ENCODE data around the gene NIPAL1.

NIPAL1 gene

DNA sequence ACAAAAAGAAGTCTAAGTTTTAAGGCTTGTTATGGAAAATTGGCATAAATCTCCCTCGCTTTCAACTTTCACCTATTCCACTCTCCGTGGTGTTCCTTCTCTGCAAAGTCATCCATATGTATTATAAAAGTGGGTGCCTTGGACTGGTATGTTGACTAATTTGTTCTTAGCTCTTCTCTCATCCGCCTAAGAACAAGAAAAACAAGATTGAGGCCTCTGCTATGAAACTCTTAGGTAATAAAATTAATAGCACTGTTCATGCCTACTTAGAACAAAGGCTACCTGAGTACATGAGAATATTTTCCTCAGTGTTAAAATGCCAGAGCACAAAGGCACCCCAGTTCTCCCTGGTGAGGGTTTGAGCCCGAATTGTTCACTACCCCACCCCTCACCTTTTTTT, 1.4 kb upstream of the NIPAL1 start:
- H4K20me1 ChIP-seq (ENCODE audit: insufficient read depth, low read length): no peaks in the 10 kb centered on the region
- H3K9me3 ChIP-seq (ENCODE audit: insufficient read depth, low read length, severe bottlenecking): no peaks in the 10 kb centered on the region
- DNase-seq (no peak), ATAC-seq (ENCODE audit: insufficient read depth, low read depth) (no peak)
- H3K79me2 ChIP-seq (ENCODE audit: insufficient read depth, low read length): no peaks in the 10 kb centered on the region
- H2AFZ ChIP-seq (ENCODE audit: low read depth, low read length): no peak overlapping the region
- H3K27me3 ChIP-seq (ENCODE audit: insufficient read depth, low read length, poor library complexity): no peaks in the 10 kb centered on the region
- no peak overlapping the region for H3K4me2 ChIP-seq (ENCODE audit: insufficient read depth, low read length)
- TF ChIP-seq, protein P1, sequence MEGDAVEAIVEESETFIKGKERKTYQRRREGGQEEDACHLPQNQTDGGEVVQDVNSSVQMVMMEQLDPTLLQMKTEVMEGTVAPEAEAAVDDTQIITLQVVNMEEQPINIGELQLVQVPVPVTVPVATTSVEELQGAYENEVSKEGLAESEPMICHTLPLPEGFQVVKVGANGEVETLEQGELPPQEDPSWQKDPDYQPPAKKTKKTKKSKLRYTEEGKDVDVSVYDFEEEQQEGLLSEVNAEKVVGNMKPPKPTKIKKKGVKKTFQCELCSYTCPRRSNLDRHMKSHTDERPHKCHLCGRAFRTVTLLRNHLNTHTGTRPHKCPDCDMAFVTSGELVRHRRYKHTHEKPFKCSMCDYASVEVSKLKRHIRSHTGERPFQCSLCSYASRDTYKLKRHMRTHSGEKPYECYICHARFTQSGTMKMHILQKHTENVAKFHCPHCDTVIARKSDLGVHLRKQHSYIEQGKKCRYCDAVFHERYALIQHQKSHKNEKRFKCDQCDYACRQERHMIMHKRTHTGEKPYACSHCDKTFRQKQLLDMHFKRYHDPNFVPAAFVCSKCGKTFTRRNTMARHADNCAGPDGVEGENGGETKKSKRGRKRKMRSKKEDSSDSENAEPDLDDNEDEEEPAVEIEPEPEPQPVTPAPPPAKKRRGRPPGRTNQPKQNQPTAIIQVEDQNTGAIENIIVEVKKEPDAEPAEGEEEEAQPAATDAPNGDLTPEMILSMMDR (IDR thresholded peaks at IDR 0.05; ENCODE audit: borderline replicate concordance, extremely low read depth, low read length, poor library complexity, severe bottlenecking): no peak
- no peak for TF ChIP-seq EZH2 (IDR thresholded peaks at IDR 0.05; ENCODE audit: borderline replicate concordance, low read depth, low read length, severe bottlenecking)
- no peaks in the 10 kb centered on the region for H3K36me3 ChIP-seq (ENCODE audit: insufficient read depth, low read length)
- no peaks in the 10 kb centered on the region for H3K4me1 ChIP-seq (ENCODE audit: insufficient read depth, low read length)
- H3K9ac ChIP-seq (ENCODE audit: low read depth, low read length): no peak overlapping the region
- no peak overlapping the region for H3K27ac ChIP-seq (ENCODE audit: low read length)
- no peak overlapping the region for H3K4me3 ChIP-seq (ENCODE audit: low read depth in 1 of 2, low read length in 2 of 2)

DNA sequence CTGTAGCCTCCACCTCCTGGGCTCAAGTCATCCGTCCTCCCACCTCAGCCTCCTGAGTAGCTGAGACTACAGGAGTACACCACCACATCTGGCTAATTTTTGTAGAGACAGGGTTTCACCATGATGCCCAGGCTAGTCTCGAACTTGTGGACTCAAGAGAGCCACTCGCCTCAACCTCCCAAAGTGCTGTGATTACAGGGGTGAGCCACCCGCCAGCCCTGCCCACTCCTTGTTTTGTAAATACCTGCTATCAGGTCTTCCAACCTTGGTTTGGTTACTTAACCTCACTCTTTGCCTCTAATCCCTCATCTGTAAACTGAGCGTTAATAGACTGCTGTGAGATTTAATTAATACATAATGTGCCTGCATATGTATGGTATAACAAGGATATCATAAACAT, 894 bp upstream of the NIPAL1 start:
- H4K20me1 ChIP-seq (ENCODE audit: insufficient read depth, low read length): no peaks in the 10 kb centered on the region
- no peaks in the 10 kb centered on the region for H3K27me3 ChIP-seq (ENCODE audit: insufficient read depth, low read length, poor library complexity)
- H3K9me3 ChIP-seq (ENCODE audit: insufficient read depth, low read length, severe bottlenecking): no peaks in the 10 kb centered on the region
- H3K4me2 ChIP-seq (ENCODE audit: insufficient read depth, low read length): no peak overlapping the region
- H3K4me1 ChIP-seq (ENCODE audit: insufficient read depth, low read length): no peaks in the 10 kb centered on the region
- no peaks in the 10 kb centered on the region for H3K36me3 ChIP-seq (ENCODE audit: insufficient read depth, low read length)
- no peaks in the 10 kb centered on the region for H3K79me2 ChIP-seq (ENCODE audit: insufficient read depth, low read length)
- DNase-seq: no peak
- no peak overlapping the region for H3K4me3 ChIP-seq (ENCODE audit: low read depth in 1 of 2, low read length in 2 of 2)
- TF ChIP-seq, protein P1 (IDR thresholded peaks at IDR 0.05; ENCODE audit: borderline replicate concordance, extremely low read depth, low read length, poor library complexity, severe bottlenecking): no peak
- TF ChIP-seq EZH2 (IDR thresholded peaks at IDR 0.05; ENCODE audit: borderline replicate concordance, low read depth, low read length, severe bottlenecking): no peak
- no peak overlapping the region for H3K27ac ChIP-seq (ENCODE audit: low read length)
- no peak for ATAC-seq (ENCODE audit: insufficient read depth, low read depth)
- no peak overlapping the region for H2AFZ ChIP-seq (ENCODE audit: low read depth, low read length)
- H3K9ac ChIP-seq (ENCODE audit: low read depth, low read length): no peak overlapping the region

GRCh38 chr4:48017108-48017571, 568 bp downstream of the NIPAL1 start:
- TF ChIP-seq, protein P1 (IDR thresholded peaks at IDR 0.05; ENCODE audit: borderline replicate concordance, extremely low read depth, low read length, poor library complexity, severe bottlenecking): no peak
- TF ChIP-seq EZH2 (IDR thresholded peaks at IDR 0.05; ENCODE audit: borderline replicate concordance, low read depth, low read length, severe bottlenecking): no peak
- Histone ChIP-seq H3K4me3 (ENCODE audit: low read depth in 1 of 2, low read length in 2 of 2) (no peak overlapping the region), H3K27me3 (ENCODE audit: insufficient read depth, low read length, poor library complexity) (no peaks in the 10 kb centered on the region), H3K4me2 (ENCODE audit: insufficient read depth, low read length) (no peak overlapping the region), H4K20me1 (ENCODE audit: insufficient read depth, low read length) (no peaks in the 10 kb centered on the region), H3K4me1 (ENCODE audit: insufficient read depth, low read length) (no peaks in the 10 kb centered on the region), H3K36me3 (ENCODE audit: insufficient read depth, low read length) (no peaks in the 10 kb centered on the region), H3K79me2 (ENCODE audit: insufficient read depth, low read length) (no peaks in the 10 kb centered on the region), H3K9ac (ENCODE audit: low read depth, low read length) (no peak overlapping the region), H2AFZ (ENCODE audit: low read depth, low read length) (no peak overlapping the region), H3K27ac (ENCODE audit: low read length) (no peak overlapping the region), H3K9me3 (ENCODE audit: insufficient read depth, low read length, severe bottlenecking) (no peaks in the 10 kb centered on the region)
- DNase-seq: no peak
- ATAC-seq (ENCODE audit: insufficient read depth, low read depth): no peak

- Histone ChIP-seq H3K4me1 (ENCODE audit: insufficient read depth, low read length) (no peaks in the 10 kb centered on the region), H3K79me2 (ENCODE audit: insufficient read depth, low read length) (no peaks in the 10 kb centered on the region), H3K27ac (ENCODE audit: low read length) (no peak overlapping the region), H3K9me3 (ENCODE audit: insufficient read depth, low read length, severe bottlenecking) (no peaks in the 10 kb centered on the region), H4K20me1 (ENCODE audit: insufficient read depth, low read length) (no peaks in the 10 kb centered on the region), H3K4me3 (ENCODE audit: low read depth in 1 of 2, low read length in 2 of 2) (no peak overlapping the region), H2AFZ (ENCODE audit: low read depth, low read length) (no peak overlapping the region), H3K9ac (ENCODE audit: low read depth, low read length) (no peak overlapping the region), H3K4me2 (ENCODE audit: insufficient read depth, low read length) (no peak overlapping the region), H3K36me3 (ENCODE audit: insufficient read depth, low read length) (no peaks in the 10 kb centered on the region), H3K27me3 (ENCODE audit: insufficient read depth, low read length, poor library complexity) (no peaks in the 10 kb centered on the region)
- ATAC-seq (ENCODE audit: insufficient read depth, low read depth) (no peak), DNase-seq (no peak)
- no peak for TF ChIP-seq EZH2 (IDR thresholded peaks at IDR 0.05; ENCODE audit: borderline replicate concordance, low read depth, low read length, severe bottlenecking)
Observed at GRCh38 chr4:48018112-48018511, 1.5 kb downstream of the NIPAL1 start.

All from DND-41 (cell line).